Hematopoietic multipotent progenitor cell (in vitro differentiated cells): ENCODE results near the gene HIRIP3. TPM values are rescaled to one million over a fixed set of nuclear protein-coding genes. Genes with fewer than 3 reads are reported as not detected.
"Not testable (repeated sequence)": the region's sequence is repeated elsewhere in the genome, so short reads cannot be mapped to it uniquely, and the experiment has no call there.

Source experiments
- DNase-seq, 3 donors: peaks; one replicate each; pipeline ENCODE4 v3.0.0-alpha.2; 2011 to 2015; ENCODE audit warnings: low read depth in 2 of 3, low spot score in 2 of 3
- total RNA-seq: library from RNA; depleted of rRNA; stranded (reverse); fragments of >200 nt; gene quantifications from one replicate; pipeline ENCODE4 v1.2.3, GENCODE V29; 2012

Gene HIRIP3
- total RNA-seq, 1 donor: 9.4 TPM

GRCh38 chr16:30017937-30018336 is 22.5 kb upstream of the HIRIP3 start:
- not testable (repeated sequence) for DNase-seq

- DNase-seq: no peak
Observed at GRCh38 chr16:30017277-30017656, 21.9 kb upstream of the HIRIP3 start.

- no peak for DNase-seq
Observed at GRCh38 chr16:30016555-30017276, 21.3 kb upstream of the HIRIP3 start.

- DNase-seq: not testable (repeated sequence)
Observed at GRCh38 chr16:30015450-30015849, 20.0 kb upstream of the HIRIP3 start.

GRCh38 chr16:30012598-30012997 is 17.2 kb upstream of the HIRIP3 start:
- DNase-seq: not testable (repeated sequence)

GRCh38 chr16:30011714-30012504 is 16.5 kb upstream of the HIRIP3 start:
- DNase-seq: no peak

GRCh38 chr16:30010844-30011713 is 15.7 kb upstream of the HIRIP3 start, which contains the start of gene DOC2A:
TSS of gene DOC2A (minus strand) at chr16:30011027. CDS start at chr16:30010222, 805 bp downstream.
- DNase-seq: peak in 1 of 3 donors; percentile 45

GRCh38 chr16:30009990-30010843 is 14.8 kb upstream of the HIRIP3 start:
- no peak for DNase-seq

- no peak for DNase-seq
Observed at GRCh38 chr16:30009085-30009862, 13.9 kb upstream of the HIRIP3 start.

GRCh38 chr16:30007378-30007895 is 12.0 kb upstream of the HIRIP3 start:
- DNase-seq: no peak

GRCh38 chr16:30006659-30007377 is 11.4 kb upstream of the HIRIP3 start:
- DNase-seq: no peak

GRCh38 chr16:30006095-30006473 is 10.7 kb upstream of the HIRIP3 start:
- DNase-seq: no peak

GRCh38 chr16:30005341-30006094 is 10.1 kb upstream of the HIRIP3 start:
- DNase-seq: peak in 2 of 3 donors; percentile 53 to 66

GRCh38 chr16:30004811-30005242 is 9.4 kb upstream of the HIRIP3 start:
- DNase-seq: peak in 2 of 3 donors; percentile 23 to 47

GRCh38 chr16:30004424-30004776 is 9.0 kb upstream of the HIRIP3 start:
- DNase-seq: no peak

- DNase-seq: no peak
Observed at GRCh38 chr16:30003670-30004423, 8.4 kb upstream of the HIRIP3 start.
